ENCODE measurements around the gene PMM1. TPM values are rescaled to one million over a fixed set of nuclear protein-coding genes. Genes with fewer than 3 reads are reported as not detected.

Gene PMM1
- total RNA-seq, 1 donor from 2014 or later: 18.4 TPM

DNA sequence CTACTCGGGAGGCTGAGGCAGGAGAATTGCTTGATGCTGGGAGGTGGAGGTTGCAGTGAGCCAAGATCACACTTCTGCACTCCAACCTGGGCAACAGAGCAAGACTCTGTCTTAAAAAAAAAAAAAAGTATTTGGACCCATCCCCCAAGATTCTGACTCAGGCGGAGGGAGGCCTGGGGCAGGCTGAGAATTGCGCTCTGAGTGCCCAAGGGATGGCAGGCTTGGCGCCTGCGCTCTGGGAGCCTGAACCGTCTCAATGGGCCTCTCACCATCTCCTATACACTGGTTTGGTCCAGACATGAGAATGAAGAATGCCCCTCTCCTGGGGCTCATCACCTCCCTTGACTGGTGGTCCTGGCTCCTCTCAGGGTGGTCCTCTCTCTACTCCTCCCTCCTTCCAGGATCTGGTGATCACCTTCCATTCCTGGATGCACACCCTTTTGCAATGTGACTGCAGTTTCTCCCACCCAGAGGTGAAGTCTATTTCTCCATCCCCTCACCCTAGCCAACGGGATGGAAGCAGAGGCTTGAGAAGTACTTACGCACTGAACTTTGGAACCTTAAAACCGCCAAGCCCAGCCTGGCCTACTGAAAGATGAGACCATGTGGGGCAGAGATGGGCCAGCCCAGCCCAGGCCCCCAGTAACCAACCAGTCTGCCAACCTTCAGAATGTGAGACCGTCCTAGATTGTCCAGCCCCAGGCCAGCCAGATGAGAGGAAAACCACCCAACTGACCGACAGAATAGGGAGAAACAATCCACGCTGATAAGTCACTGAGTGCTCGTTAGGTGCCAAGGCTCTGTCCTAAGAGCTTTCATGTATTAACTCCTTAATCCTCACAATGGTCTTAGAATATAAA, 50.3 kb downstream of the PMM1 start:
- no peaks in the 10 kb centered on the region for H3K9me3 ChIP-seq (replicated peaks)
- TF ChIP-seq CTCF (IDR thresholded peaks at IDR 0.05; ENCODE audit: borderline replicate concordance): no peak
- intact Hi-C loops (cut with micrococcal nuclease): no loop called here
- H3K27ac ChIP-seq (replicated peaks): no peak overlapping the region
- H3K27me3 ChIP-seq (ENCODE audit: low read depth): no peaks in the 10 kb centered on the region
- peaks cover 28% of the 10 kb centered on the region for H3K4me1 ChIP-seq
- no peaks in the 10 kb centered on the region for H3K36me3 ChIP-seq
- DNase-seq: no peak
- no peak overlapping the region for H3K4me3 ChIP-seq

DNA sequence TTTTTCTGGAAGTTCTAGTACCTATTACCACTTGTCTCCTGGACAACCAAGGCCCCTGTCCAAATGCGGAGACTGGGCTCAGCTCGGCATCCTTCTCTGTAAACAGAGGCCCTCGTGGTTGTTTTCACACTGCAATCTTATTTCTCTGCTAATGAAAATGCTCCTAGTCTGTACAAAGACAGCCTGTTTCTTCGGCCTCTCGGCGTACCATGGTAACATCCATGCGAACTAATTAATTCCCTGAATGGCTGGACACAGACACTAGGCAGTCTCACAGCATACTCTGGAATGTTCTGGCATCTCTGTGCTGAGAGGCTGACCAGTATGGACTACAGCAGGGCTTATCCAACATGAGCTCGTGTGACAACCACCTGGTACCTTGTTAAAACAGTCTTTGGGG, 51.1 kb downstream of the PMM1 start:
- TF ChIP-seq CTCF (IDR thresholded peaks at IDR 0.05; ENCODE audit: borderline replicate concordance): no peak
- Histone ChIP-seq H3K27ac (replicated peaks) (no peak overlapping the region), H3K4me1 (peaks cover 30% of the 10 kb centered on the region), H3K27me3 (ENCODE audit: low read depth) (no peaks in the 10 kb centered on the region), H3K4me3 (no peak overlapping the region), H3K9me3 (replicated peaks) (no peaks in the 10 kb centered on the region), H3K36me3 (no peaks in the 10 kb centered on the region)
- intact Hi-C loops (cut with micrococcal nuclease): no loop called here
- DNase-seq: no peak

- TF ChIP-seq CTCF (IDR thresholded peaks at IDR 0.05; ENCODE audit: borderline replicate concordance): no peak
- peaks cover 32% of the 10 kb centered on the region for H3K4me1 ChIP-seq
- H3K27ac ChIP-seq (replicated peaks): no peak overlapping the region
- no peaks in the 10 kb centered on the region for H3K27me3 ChIP-seq (ENCODE audit: low read depth)
- H3K4me3 ChIP-seq: no peak overlapping the region
- H3K36me3 ChIP-seq: no peaks in the 10 kb centered on the region
- DNase-seq: no peak
- intact Hi-C loops (cut with micrococcal nuclease): no loop called here
- no peaks in the 10 kb centered on the region for H3K9me3 ChIP-seq (replicated peaks)
Observed at GRCh38 chr22:41537203-41537602, 52.4 kb downstream of the PMM1 start.

GRCh38 chr22:41535244-41535643, 54.4 kb downstream of the PMM1 start:
- DNase-seq: no peak
- H3K9me3 ChIP-seq (replicated peaks): no peaks in the 10 kb centered on the region
- no peak overlapping the region for H3K4me3 ChIP-seq
- TF ChIP-seq CTCF (IDR thresholded peaks at IDR 0.05; ENCODE audit: borderline replicate concordance): peak; percentile 10
- H3K27ac ChIP-seq (replicated peaks): no peak overlapping the region
- H3K27me3 ChIP-seq (ENCODE audit: low read depth): no peaks in the 10 kb centered on the region
- intact Hi-C loops (cut with micrococcal nuclease): no loop called here
- H3K4me1 ChIP-seq: peaks cover 46% of the 10 kb centered on the region
- H3K36me3 ChIP-seq: peaks cover 12% of the 10 kb centered on the region

- no peak for TF ChIP-seq CTCF (IDR thresholded peaks at IDR 0.05; ENCODE audit: borderline replicate concordance)
- no peaks in the 10 kb centered on the region for H3K27me3 ChIP-seq (ENCODE audit: low read depth)
- peaks cover 39% of the 10 kb centered on the region for H3K4me1 ChIP-seq
- DNase-seq: no peak
- H3K4me3 ChIP-seq: no peak overlapping the region
- intact Hi-C loops (cut with micrococcal nuclease): no loop called here
- H3K36me3 ChIP-seq: peaks cover 20% of the 10 kb centered on the region
- no peaks in the 10 kb centered on the region for H3K9me3 ChIP-seq (replicated peaks)
- H3K27ac ChIP-seq (replicated peaks): peak overlapping the region; percentile 77
Observed at GRCh38 chr22:41534219-41534618, 55.4 kb downstream of the PMM1 start.
